B cell (primary cell): ENCODE data around the gene COL9A3.

ENCODE experiments used
- EZH2 ChIP-seq: IDR thresholded peaks from 2 replicates; pipeline ENCODE4 v1.6.1; 2012; ENCODE audit warnings: borderline replicate concordance, low read depth, mild to moderate bottlenecking, moderate library complexity, low read length; ENCODE audit not compliant: insufficient read depth, poor library complexity, severe bottlenecking
- TF ChIP-seq, protein P1 (sequence below): fragments of 200-600 bp; IDR thresholded peaks from one replicate; pipeline ENCODE4 v1.8.0; 2022; ENCODE audit warnings: antibody characterized with exemption, mild to moderate bottlenecking

DNA sequence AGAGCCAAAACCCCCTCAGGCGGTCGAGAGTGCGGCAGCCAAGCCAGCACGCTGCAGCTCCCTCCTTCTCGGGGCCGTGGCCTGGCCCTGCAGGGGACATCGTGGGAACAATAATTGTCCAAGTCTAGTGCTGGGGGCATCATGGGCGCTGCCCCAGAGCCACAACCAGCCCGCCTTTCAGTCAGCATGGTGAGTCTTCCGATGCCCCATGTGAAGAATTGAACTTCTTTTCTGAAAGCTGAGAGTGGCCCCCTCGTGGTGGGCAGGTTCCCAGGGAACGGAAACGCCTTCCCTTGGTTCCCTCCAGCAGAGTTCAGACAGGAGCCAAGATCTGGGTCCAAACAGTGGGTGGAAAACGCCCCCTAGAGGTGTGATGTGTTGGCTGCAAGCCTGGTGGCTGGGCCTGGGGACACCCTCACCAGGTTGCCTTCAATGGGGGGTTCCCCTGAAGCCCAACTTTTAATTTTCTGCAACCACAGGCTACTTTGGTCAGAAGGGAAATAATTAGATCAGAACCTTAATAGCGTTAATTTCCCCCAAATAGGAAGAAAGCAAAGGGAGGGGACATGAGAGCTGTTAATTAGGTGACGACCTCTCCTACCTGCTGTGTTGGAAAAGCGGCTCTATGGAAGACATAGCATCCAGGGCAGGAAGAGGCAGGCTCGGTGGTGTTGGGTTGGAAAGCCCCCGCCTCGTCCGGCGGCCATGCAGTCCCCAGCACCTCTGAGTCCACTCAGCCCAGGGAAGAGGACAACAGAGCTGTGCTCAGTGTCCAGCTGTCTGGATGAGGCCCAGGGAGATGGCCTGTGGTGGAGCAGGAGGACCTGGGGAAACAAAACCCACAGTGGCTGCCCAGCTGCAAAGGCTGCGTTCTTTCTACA, 25.3 kb upstream of the COL9A3 start:
- TF ChIP-seq, protein P1, sequence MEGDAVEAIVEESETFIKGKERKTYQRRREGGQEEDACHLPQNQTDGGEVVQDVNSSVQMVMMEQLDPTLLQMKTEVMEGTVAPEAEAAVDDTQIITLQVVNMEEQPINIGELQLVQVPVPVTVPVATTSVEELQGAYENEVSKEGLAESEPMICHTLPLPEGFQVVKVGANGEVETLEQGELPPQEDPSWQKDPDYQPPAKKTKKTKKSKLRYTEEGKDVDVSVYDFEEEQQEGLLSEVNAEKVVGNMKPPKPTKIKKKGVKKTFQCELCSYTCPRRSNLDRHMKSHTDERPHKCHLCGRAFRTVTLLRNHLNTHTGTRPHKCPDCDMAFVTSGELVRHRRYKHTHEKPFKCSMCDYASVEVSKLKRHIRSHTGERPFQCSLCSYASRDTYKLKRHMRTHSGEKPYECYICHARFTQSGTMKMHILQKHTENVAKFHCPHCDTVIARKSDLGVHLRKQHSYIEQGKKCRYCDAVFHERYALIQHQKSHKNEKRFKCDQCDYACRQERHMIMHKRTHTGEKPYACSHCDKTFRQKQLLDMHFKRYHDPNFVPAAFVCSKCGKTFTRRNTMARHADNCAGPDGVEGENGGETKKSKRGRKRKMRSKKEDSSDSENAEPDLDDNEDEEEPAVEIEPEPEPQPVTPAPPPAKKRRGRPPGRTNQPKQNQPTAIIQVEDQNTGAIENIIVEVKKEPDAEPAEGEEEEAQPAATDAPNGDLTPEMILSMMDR: peak; percentile 95
- TF ChIP-seq EZH2: no peak
